ENCODE measurements around the gene PDE4D.
"Not testable (repeated sequence)": the region's sequence is repeated elsewhere in the genome, so short reads cannot be mapped to it uniquely, and the experiment has no call there.

Gene PDE4D

GRCh38 chr5:58980890-58981289, 912.6 kb downstream of the PDE4D start:
- no peak for DNase-seq

GRCh38 chr5:58979090-58979489, 914.4 kb downstream of the PDE4D start:
- DNase-seq, result no peak

GRCh38 chr5:58974601-58975000, 918.9 kb downstream of the PDE4D start:
- DNase-seq, result no peak

GRCh38 chr5:58974083-58974482, 919.4 kb downstream of the PDE4D start:
- DNase-seq, result no peak

GRCh38 chr5:58972301-58972700, 921.2 kb downstream of the PDE4D start:
- no peak for DNase-seq

GRCh38 chr5:58970766-58971165, 922.8 kb downstream of the PDE4D start:
- DNase-seq, result no peak

- DNase-seq, result no peak
These were observed 923.7 kb downstream of the PDE4D start for GRCh38 chr5:58969795-58970194.

GRCh38 chr5:58969253-58969652, 924.3 kb downstream of the PDE4D start:
- DNase-seq, result no peak

GRCh38 chr5:58968350-58968749, 925.2 kb downstream of the PDE4D start:
- no peak for DNase-seq

GRCh38 chr5:58967597-58968281, 925.8 kb downstream of the PDE4D start:
- DNase-seq, result no peak

- DNase-seq, result no peak
These were observed 927.7 kb downstream of the PDE4D start for GRCh38 chr5:58965677-58966414.

GRCh38 chr5:58963821-58964220, 929.7 kb downstream of the PDE4D start:
- DNase-seq, result no peak

GRCh38 chr5:58963361-58963760, 930.2 kb downstream of the PDE4D start:
- DNase-seq, result no peak

GRCh38 chr5:58961631-58962280, 931.8 kb downstream of the PDE4D start:
- no peak for DNase-seq

GRCh38 chr5:58958701-58959100, 934.8 kb downstream of the PDE4D start:
- no peak for DNase-seq

- not testable (repeated sequence) for DNase-seq
These were observed 940.3 kb downstream of the PDE4D start for GRCh38 chr5:58953218-58953617.

GRCh38 chr5:58950224-58950623, 943.3 kb downstream of the PDE4D start:
- DNase-seq, result no peak

GRCh38 chr5:58946230-58946629, 947.3 kb downstream of the PDE4D start:
- no peak for DNase-seq

- DNase-seq, result no peak
These were observed 949.3 kb downstream of the PDE4D start for GRCh38 chr5:58944221-58944620.

GRCh38 chr5:58940446-58940845, 953.1 kb downstream of the PDE4D start:
- no peak for DNase-seq

- no peak for DNase-seq
These were observed 953.9 kb downstream of the PDE4D start for GRCh38 chr5:58939664-58940063.

- no peak for DNase-seq
These were observed 954.7 kb downstream of the PDE4D start for GRCh38 chr5:58938563-58939424.

GRCh38 chr5:58937031-58937681, 956.4 kb downstream of the PDE4D start:
- DNase-seq, result no peak
